ENCODE data around the gene LLGL1. TPM values are rescaled to one million over a fixed set of nuclear protein-coding genes. Genes with fewer than 3 reads are reported as not detected.
"Not testable (repeated sequence)": the region's sequence is repeated elsewhere in the genome, so short reads cannot be mapped to it uniquely, and the experiment has no call there.

The LLGL1 gene
- total RNA-seq, 1 donor from 2014 or later, result 17.7 TPM

DNA sequence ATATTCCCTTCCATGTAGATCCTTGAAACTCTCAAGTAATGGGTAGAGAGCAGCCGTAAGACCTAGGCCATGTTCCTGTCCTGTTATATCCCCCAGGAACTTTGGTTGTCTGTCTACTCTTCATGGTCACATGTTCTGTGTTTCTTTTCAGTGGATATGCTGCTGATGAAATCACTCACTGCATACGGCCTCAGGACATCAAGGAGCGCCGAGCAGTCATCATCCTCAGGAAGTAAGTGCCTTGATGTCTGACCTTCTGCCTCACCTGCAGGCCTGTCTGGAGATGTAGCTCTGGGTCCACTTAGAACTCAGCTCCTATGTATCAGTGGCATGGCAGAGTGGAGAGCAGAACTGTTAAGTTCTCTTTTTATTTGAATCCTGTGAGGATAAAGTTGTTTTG lies 30.6 kb upstream of the LLGL1 start:
- DNase-seq, result no peak

DNA sequence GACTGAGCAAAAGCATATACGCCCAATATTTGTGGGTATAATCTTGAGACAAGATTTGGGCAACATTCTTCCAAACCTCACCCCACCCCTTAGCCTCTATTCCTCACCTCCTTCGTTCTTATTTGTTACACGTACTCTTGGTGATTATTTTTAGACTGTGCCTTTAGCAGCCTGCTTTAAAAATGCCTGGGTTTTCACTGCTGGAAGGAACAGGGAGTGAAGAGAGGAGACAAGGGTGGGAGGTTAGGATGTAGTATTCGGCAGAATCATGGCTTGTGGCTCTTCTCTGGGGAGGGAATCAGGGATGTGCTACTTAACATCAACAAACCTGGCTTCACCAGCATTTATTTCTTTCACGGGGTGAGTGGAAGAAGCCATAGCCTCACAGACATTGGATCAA lies 30.2 kb upstream of the LLGL1 start:
- no peak for DNase-seq

DNA sequence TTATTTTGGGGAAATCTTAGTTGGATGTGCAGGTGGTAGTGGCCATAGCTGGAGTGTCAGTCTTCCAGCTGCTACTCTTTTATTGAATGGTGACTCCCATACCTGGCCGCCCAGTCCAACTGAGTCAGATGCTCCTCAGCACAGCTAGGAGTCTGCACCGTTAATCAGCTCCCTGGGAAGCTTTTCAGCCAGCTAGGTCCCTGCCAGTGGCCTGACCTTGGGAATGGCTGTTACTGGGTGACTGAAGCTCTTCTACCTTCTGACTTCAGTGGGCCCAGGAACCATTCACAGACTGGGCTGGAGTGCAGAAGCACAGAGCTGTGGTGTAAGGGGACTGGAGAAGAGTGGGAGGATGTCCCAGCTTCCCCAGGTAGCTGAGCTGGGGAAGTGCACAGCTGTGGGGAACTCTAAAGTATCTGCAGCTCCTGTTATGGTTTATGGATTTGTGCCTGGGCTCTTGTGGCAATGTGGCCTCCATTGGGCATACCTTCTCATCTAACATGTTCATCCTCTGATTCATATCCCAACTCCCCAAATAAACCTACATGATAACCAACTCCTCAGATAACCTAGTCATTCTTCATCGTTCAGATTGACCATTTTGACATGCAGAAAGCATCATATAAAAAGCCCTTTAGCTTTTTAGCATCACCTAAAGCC lies 27.8 kb upstream of the LLGL1 start:
- no peak for DNase-seq

DNA sequence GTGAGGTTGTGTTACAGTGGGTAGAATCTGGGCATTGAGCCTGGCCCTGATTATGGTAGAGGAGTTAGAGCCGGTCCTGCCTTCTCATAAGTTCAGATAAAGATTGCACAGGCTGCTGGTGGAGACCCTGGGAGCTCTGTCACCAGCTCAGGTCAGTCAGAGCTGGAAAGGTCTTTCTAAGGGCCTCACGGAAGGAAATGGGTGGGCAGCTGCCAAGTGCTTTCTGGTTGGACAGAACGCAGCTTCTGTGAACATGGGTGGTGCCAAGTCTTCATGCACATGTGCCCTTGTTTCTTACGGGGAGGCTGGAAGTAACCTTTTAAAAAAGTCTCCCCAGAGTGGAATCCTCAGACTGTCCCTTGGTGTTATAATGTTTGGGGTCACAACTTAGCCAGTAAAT lies 26.9 kb upstream of the LLGL1 start:
- no peak for DNase-seq

DNA sequence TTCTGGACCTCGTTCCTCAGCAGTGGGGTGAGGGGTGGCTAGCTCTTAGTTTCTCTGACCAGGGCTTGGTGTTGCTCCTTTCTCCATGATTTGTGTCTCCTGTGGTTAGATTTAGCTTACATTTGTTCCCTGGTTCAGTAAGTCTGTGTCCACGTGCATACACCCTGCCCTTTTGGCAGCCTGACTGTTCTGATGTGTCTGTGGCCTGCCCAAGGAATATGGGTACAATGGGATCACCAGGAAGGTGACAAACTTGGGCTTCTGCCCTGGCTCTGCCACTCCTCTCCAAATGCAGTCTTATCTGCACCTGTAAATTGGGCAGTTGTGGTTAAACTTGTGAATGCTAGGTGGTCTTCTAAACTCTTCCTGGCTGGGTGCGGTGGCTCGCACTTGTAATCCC lies 24.3 kb upstream of the LLGL1 start:
- no peak for DNase-seq

DNA sequence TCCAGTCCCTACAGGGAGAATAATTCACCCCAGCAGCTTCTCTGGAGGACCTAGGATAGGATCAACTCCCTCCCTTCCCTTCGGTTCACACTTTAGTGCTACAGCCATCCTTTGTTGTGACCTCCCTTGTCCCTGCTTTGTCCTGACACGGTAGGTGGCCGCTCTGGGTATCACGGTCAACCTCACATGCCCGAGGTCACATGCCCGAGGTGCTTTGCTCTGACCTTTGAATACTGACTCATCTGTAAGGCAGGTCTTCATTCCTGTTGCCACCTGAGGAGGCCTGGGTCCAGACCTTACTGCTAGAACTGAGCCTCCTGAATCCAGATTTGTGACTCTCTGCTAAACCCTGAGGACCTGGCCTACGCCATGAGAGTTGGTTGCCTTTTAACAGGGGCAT lies 22.1 kb upstream of the LLGL1 start:
- DNase-seq, result no peak

DNA sequence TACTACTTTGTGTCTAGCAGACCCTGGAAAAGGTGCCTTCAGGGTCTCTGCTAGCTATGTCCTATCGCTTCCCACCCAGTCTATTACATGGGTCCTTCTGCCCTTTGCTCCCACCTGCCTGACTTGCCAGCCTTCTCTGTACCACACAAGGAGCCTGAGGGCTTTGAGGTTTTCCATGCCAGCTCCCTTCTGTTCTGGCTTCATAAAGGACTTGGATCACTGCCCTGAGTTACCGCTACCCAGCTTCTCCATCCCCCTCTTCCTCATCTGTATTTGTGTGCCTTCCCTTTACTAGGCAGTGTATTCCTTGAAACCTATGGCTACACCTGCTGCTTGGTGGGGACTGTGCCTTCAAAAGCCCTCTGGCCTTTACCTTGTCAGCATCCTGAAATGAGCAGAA lies 19.6 kb upstream of the LLGL1 start:
- no peak for DNase-seq

DNA sequence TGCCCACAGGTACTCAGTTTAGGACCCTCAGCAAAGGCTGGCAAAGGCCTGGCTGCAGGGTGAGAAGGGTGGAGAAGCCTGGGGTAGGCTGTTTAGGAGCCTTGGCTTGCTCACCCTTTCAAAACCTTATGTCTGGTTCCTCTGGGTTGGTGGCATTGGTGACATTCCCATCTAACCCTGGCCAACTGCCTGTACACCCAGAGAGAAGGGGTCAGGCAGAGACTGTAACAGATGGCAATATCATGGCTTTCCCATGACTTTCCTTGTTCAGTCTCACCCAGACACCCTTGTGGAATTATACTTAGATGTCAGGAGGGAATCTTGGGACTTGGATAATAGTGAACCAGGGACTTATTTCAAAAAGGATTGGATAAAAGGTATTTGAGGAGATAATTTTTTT lies 18.5 kb upstream of the LLGL1 start:
- no peak for DNase-seq

DNA sequence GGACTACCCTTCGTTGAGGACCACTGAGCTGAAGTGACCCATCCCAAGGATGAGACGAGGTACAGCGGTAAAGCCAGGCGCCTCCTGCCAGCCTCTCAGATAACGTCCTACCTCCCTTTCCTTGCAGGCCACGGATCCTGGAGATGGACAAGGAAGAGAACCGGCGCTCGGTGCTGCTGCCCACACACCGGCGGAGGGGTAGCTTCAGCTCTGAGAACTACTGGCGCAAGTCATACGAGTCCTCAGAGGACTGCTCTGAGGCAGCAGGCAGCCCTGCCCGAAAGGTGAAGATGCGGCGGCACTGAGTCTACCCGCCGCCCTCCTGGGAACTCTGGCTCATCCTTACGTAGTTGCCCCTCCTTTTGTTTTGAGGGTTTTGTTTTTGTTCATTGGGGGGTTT lies 17.3 kb upstream of the LLGL1 start:
- no peak for DNase-seq

DNA sequence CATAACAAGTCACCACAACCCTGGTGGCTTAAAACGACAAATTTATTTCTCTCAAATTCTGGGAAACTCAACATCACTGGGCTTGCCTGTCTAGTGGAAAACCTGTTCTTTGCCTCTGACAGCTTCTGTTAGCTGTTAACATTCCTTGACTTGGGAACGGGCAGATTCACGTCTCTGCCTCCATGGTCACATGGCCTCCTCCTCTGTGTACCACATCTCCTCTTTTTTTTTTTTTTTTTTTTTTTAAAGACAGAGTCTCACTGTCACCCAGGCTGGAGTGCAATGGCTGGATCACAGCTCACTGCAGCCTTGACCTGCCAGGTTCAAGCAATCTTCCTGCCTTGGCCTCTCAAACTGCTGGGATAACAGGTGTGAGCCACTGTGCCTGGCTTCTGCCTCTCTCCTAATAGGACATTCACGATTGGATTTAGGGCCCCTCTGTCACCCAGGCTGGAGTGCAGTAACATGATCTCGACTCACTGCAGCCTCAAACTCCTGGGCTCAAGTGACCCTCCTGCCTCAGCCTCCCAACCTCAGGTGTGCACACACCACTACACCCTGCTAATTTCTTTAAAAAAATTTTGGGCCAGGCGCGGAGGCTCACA lies 11.7 kb upstream of the LLGL1 start:
- no peak for DNase-seq

DNA sequence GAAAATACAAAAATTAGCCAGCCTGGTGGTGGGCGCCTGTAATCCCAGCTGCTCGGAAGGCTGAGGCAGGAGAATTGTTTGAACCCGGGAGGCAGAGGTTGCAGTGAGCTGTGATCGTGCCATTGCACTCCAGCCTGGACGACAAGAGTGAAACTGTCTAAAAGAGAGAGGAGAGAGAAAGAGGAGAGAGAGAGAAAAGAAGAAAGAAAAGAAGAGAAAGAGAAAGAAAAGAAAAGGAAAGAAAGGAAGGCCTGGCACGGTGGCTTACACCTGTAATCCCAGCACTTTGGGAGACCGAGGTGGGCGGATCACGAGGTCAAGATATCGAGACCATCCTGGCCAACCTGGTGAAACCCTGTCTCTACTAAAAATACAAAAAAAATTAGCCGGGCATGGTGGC lies 8.5 kb upstream of the LLGL1 start:
- DNase-seq, result not testable (repeated sequence)

DNA sequence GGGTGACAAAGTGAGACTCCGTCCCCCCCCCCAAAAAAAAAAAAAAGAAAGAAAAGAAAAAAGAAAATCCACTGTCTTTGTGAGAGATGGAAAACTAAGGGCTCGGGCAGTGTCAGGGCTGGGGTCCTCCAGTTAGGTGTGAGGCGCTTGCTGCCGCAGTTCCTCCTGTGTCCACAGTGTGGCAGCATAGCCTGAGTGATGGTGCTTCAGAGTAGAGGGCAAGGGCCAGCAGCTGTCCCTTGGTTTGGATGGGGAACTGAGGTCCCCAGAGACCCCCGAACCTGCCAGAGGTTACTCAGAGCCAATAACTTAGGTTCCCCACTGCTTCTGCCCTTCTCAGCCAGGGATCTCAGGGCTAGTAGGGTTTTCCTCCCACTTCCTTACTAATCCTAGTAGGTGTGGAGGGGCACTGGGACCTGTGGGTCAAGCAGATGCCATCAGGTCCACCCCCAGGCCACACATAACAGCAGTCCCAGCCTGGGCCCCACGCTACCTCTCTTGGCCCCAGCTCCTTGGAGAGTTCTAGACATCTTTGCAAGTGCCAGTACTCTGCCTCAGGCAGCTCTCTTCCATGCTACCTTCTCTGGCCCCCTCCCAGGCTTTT lies 7.9 kb upstream of the LLGL1 start:
- DNase-seq, result no peak

DNA sequence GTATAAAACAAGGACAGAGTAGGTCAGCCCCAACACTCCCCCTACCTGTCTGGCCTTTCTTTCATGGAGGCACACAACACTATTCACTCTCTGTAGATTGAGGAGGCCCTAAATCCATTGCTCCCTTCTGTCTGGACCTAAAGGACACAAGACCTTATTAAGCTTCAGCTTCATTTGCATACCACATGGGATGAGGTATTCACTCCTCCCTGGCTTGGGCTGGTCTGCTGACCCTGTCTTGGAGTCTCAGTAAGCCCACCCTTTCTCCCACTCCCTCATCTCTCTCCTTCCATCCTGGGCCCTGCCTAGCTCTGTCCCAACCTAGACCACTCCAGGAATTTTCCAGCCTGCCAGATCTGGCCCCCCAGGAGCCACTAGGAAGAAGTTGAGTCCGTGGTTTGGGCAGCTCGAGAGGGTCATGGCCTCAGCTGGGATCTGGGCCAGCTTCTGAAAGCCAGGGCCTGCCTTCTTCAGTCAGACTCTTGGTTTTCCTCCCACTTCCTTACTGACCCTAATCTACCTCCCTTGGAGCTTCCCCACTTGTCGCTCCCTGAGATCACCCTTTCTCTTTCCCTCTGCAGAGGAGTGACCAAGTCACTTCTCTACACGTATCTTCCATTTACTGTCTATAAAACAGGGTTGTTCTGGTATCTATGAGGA lies 6.5 kb upstream of the LLGL1 start:
- no peak for DNase-seq

DNA sequence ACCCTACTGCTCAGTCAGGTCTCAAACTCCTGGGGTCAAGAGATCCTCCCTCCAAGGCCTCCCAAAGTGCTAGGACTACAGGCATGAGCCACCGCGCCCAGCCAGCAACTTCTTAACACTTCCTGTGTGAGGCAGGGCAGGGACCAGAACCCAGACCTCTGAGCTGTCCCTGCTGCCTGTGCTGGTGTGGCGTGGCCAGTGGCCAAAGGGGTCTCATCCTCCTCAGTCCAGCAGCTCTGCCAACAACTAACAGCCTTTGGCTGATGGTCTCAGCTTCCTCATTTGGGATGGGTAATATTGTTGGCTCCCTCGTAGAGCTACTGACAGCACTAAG lies 1.4 kb upstream of the LLGL1 start:
- DNase-seq, result no peak

DNA sequence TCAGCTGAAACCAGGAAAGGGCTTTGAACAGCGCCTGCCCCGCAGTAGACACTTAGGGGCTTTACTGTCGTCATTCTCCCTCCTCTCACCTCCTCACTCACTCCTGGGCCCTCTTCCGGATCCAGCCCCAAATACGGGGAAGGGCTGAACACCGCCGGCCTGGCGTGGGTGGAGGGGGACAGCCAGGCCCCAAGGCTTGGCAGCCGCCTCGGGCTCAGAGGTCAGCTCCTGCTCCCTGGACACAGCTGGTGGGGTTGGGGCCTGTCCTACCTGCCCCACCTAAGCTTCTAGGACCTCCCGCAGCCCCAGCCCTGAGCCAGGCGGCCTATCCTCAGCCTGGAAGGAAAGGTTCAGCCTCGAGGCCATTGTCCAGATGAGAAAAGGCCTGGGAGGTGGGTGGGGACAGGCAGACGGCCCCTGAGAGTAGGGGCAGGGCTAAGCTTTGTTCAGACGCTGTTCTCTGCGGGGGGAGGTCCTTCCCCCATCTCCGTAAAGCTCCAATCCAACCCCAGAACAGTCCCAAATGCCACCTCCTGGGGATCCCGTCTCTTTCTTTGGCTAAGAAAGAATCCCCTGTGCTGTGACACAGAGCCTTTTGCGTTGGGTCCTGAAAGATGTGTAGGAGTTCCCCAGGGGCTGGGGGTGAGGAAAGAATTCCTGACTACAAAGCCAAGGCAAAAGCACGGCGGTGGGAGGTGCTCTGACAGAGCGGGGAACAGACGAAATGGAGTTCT lies 881 bp upstream of the LLGL1 start:
- peak; percentile 49 for DNase-seq

DNA sequence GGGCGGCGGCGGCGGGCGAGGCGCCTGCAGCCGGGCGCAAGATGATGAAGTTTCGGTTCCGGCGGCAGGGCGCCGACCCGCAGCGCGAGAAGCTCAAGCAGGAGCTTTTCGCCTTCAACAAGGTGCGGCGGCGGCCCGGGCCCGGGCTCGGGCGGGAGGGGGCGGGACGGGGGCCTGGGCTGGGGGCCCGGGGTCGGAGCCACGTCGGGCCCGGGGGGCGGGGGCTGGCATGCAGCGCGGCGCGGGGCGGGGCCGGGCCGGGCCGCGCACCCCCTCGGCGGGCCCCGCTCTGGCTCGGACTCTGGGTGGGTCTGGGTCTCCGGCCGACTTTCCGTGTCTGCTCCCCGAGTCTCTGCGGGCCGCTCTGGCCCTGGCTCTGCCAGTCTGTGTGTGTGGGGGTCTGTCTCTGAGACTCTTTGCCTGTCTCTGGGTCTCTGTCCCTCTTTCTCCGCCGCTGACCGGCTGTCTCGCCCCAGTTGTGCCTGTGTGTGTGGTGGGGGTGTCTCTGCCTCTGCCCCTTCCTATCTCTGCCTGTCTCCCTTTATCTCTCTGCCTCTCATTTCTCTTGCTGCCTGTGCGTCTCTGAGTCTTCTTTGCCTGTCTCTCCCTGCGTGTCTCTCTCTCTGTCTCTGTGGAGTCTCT lies 328 bp downstream of the LLGL1 start:
- no peak for DNase-seq

DNA sequence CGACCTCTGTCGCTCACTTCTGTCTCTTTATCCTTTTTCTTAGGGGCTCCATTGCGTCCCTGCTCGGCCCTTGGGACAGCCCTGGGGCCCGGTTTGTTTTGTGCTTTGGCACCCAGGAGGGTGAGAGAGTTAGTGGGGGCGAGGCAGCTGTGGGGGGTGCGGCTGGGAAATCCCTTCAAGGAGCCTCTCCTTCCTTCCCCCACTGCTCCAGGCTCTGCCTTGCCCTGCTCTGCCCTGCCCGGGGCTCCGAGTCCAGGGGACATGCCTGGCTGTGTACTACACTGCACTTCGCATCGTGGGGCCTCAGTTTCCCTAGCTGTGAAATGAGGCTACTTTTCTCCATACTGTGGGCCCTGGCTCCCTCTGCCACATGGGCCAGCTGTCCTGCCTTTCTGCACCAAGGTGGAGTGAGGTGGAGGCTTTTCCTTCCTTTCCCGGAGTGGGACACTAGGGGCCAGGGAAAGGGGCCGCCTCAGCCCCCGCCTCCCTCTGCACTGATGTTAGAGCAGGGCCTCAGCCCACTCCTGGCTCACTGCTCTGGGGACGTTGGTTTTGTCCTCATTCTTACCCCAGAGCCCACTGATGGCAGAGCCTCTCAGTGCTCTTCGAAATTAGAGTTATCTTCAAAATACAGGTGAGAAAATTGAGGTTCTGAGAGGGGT lies 980 bp downstream of the LLGL1 start:
- DNase-seq, result no peak

DNA sequence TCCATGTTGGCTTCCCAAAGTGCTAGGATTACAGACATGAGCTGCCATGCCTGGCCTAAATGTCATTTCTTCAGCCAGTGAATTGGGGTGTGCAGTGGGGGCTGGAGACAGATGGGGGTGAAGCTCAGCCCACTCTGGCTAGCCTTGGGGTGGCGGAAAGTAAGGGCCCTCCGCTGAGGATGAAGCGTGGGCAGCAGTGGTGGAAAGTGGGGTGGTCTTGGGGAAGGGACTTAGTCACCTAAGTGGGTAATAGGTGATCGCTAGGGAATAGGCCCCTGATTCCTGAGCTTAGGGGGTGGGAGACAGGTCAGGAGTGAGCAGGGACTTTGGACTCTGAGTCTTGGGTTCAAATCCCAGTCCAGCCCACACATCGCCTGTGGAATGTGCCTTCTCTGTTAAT lies 2.2 kb downstream of the LLGL1 start:
- no peak for DNase-seq

DNA sequence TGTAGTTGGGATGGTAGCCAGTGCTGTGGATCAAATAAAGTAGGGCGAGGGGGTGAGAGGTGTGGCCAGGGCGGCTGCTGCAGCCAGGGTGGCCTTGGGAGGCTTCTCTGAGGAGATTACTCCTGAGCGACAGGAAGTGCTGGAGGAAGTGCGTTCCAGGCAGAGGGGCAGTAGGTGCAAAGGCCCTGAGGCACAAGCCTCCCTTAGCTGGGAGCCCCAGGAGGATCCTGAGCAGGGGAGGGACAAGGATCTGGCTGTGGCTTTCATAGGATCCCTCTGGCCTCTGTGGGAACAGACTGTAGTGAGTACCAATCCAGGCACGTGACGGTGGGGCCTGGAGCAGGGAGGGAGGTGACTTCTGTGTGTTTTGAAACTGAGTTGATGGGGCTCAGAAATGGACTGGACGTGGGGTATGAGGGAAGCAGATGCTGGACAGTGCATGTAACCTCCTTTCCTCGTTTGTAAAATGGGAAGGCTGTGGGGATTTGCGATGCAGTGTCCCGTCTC lies 2.8 kb downstream of the LLGL1 start:
- no peak for DNase-seq

DNA sequence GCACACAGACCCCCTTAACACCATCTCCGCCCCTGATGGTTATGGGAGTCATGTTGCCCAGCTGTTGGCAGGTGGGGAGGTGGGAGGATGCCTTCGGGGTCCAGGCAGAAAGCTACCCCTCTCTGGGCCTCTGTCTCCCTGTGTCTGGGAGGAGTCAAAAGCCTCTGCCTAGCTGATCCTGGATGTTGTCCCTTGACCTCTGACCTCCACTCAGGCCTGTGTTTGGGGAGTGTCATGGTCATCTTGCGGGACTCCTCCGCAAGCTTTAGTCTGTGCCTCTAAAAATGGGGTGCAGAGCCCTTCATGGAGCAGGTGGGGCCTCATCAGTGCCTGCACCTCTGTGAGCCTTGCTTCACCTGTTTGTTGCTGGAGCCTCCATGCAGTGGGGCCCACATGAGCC lies 3.8 kb downstream of the LLGL1 start:
- no peak for DNase-seq

DNA sequence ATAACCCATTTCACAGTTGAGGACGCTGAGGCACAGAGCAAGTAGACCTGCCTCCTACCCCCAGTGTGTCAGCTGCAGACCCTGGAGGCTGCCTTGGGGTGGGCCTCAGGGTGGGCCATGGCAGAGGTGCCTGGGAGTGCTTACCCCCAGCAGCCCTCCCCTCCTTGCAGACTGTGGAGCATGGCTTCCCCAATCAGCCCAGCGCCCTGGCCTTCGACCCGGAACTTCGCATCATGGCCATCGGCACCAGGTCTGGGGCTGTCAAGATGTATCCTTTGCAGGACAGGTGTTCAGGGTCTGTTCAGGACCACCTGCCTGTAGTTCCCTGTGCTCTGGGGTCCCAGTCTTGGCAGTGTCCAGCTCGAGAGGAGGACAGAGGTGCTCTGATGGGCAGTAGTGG lies 4.3 kb downstream of the LLGL1 start:
- no peak for DNase-seq
